Mucosa of descending colon (tissue), 3 donors: Measurements from ENCODE around the gene ZNF385D. TPM values are rescaled to one million over a fixed set of nuclear protein-coding genes. Genes with fewer than 3 reads are reported as not detected.

Experiments used
- ATAC-seq: fragments of 200-7000 bp; cut with Tn5 transposase; one replicate; pipeline ENCODE4 v1.9.1; 2020; ENCODE audit warnings: mild to moderate bottlenecking, moderate library complexity
- DNase-seq, 3 donors: peaks; one replicate each; pipeline ENCODE4 v3.0.0-alpha.2; 2020
- H3K36me3 ChIP-seq: fragments of 200-600 bp; one replicate; pipeline ENCODE4 v1.8.0; 2021; ENCODE audit warnings: low read depth, mild to moderate bottlenecking
- H3K4me1 ChIP-seq: fragments of 200-600 bp; one replicate; pipeline ENCODE4 v1.8.0; 2021; ENCODE audit warnings: low read depth, mild to moderate bottlenecking
- H3K4me3 ChIP-seq: fragments of 200-600 bp; one replicate; pipeline ENCODE4 v1.8.0; 2021; ENCODE audit warnings: mild to moderate bottlenecking
- H3K9me3 ChIP-seq: fragments of 200-600 bp; one replicate; pipeline ENCODE4 v1.8.0; 2021; ENCODE audit warnings: mild to moderate bottlenecking
- intact Hi-C, 2 donors: fragments of 100-400 bp; cut with DNase I in 1 of 2; cut with micrococcal nuclease in 1 of 2; formaldehyde crosslinking; loops; one replicate each; pipeline versions ENCODE4 v1.11.0 to v1.11.1; 2022; cut with DNase I, micrococcal nuclease
- total RNA-seq, 3 donors: library from RNA; stranded (reverse); fragmentation: NEBNext Ultra II Directional in 2 of 3; extraction: Animal tissue kit (Norgen Biotek cat#: 25700) in 2 of 3; gene quantifications; one replicate each; pipeline versions ENCODE4 v1.2.1 to v1.2.4, GENCODE V29; 2021 to 2023
- TF ChIP-seq, protein P1 (sequence below): fragments of 200-600 bp; IDR thresholded peaks from one replicate; pipeline ENCODE4 v1.8.0; 2022; ENCODE audit warnings: antibody characterized with exemption, mild to moderate bottlenecking
- donor health status: DM: no; HTN: no; CAD: no; lungs with moderate emphysema.
- donor health status: DM: no; HTN: no; CAD: no.
- donor health status: DM: no; HTN: yes; CAD: no.

The ZNF385D gene
- total RNA-seq, 3 donors from 2014 or later: 1.9 to 3.1 (median 2.8) TPM

DNA sequence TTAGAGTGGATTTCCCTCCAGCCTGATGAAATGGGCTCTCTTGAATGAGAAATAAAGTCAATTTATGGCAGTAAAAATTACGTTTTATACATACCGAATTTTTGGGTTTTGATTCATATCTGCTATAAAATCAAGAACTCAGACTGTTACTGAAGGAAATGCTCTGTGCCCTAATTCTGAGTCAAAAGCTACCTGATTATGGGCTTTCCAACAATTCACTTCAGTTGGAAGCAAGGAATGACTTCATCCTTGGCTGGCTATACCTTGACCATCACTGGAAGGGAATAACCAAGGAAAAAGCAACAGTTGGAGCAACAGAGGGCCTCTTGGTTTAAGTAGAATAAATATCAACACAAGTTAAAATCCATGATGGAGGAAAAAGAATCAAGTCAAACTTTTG, 88.6 kb downstream of the ZNF385D start:
- intact Hi-C loops: no loop called here
- TF ChIP-seq, protein P1, sequence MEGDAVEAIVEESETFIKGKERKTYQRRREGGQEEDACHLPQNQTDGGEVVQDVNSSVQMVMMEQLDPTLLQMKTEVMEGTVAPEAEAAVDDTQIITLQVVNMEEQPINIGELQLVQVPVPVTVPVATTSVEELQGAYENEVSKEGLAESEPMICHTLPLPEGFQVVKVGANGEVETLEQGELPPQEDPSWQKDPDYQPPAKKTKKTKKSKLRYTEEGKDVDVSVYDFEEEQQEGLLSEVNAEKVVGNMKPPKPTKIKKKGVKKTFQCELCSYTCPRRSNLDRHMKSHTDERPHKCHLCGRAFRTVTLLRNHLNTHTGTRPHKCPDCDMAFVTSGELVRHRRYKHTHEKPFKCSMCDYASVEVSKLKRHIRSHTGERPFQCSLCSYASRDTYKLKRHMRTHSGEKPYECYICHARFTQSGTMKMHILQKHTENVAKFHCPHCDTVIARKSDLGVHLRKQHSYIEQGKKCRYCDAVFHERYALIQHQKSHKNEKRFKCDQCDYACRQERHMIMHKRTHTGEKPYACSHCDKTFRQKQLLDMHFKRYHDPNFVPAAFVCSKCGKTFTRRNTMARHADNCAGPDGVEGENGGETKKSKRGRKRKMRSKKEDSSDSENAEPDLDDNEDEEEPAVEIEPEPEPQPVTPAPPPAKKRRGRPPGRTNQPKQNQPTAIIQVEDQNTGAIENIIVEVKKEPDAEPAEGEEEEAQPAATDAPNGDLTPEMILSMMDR: no peak

DNA sequence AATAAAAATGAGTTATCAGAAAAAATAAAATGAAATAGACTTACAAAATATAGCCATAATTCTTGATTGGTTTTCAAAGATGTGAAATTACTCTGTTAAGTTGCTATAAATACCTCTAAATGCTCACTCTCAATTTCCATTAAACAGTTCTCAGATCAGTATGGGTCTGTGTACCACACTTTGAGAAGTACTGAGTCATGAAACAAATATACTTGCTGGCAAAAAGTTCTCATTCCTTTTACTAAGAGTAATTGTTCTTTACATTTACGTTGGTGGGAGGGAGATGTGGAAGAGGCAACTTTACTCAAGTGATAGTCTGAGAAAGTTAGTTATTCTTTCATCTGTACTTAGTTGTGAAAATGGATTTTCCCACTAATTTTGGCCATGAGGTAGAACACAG, 96.3 kb downstream of the ZNF385D start:
- Histone ChIP-seq H3K9me3 (no peaks in the 10 kb centered on the region), H3K4me1 (no peaks in the 10 kb centered on the region), H3K4me3 (no peak overlapping the region), H3K36me3 (no peaks in the 10 kb centered on the region)
- ATAC-seq (no peak), DNase-seq (no peak)
- TF ChIP-seq, protein P1: no peak
- intact Hi-C loops: no loop called here

More for the DNA sequence above, 88.6 kb downstream of the ZNF385D start:
- ATAC-seq: no peak
- no peaks in the 10 kb centered on the region for H3K9me3 ChIP-seq
- H3K4me3 ChIP-seq: no peak overlapping the region
- no peak for DNase-seq
- H3K4me1 ChIP-seq: no peaks in the 10 kb centered on the region
- H3K36me3 ChIP-seq: no peaks in the 10 kb centered on the region

DNA sequence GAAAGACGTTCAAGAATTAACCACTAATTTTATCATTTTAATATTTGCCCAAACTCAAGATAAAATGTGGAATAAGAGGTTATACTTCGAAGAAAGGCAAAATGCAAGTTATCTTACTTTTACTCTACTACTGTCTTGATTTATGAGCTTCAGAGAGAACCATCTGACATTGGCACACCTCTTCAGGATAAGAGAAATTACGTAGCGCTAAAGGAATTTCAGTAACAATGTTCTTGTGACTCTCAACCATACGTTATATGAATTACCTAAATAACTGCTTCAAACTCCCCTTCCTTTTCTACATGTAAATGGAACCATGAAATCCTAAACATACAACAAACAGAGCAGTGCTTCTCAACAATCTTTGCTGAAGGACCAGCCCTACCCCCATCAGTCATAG, 96.8 kb downstream of the ZNF385D start:
- Histone ChIP-seq H3K4me1 (no peaks in the 10 kb centered on the region), H3K4me3 (no peak overlapping the region), H3K9me3 (no peaks in the 10 kb centered on the region), H3K36me3 (no peaks in the 10 kb centered on the region)
- TF ChIP-seq, protein P1: no peak
- ATAC-seq: no peak
- no peak for DNase-seq
- intact Hi-C loops: no loop called here

DNA sequence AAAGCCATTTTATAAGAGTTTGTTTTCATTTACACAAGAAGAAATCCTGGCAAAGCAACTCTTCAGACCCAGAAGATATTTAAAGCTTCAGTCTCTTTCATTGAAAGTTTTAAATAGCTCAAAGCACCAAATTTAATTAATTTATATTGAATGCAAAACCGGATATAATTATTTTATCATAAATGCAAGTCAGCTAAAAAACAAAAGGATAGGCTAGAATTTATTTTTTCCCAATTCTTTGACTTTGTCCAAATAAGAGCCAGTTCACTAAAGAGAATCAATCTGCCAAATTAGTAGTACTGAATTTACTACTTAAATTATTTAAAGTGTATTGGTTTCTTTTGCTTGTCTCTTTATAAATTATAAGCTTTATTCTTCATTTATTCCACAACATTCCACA, 101.5 kb downstream of the ZNF385D start:
- Histone ChIP-seq H3K4me3 (no peak overlapping the region), H3K9me3 (no peaks in the 10 kb centered on the region), H3K36me3 (no peaks in the 10 kb centered on the region), H3K4me1 (no peaks in the 10 kb centered on the region)
- intact Hi-C loops: no loop called here
- DNase-seq: no peak
- no peak for ATAC-seq
- TF ChIP-seq, protein P1: no peak

DNA sequence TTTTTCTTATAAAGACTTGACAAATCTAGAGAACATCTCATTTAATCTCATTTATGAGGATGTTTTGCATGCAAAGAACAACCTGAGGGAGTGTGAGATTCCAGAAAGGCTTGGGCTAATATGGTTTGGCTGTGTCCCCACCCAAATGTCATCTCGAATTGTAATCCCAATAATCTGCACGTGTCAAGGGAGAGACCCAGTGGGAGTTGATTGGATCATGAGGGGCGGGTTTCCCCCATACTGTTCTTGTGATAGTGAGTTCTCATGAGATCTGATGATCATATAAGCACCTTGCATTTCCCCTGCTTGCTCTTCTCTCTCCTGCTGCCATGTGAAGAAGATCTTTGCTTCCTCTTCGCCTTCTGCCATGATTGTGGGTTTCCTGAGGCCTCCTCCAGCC, 103.0 kb downstream of the ZNF385D start:
- no peak for DNase-seq
- intact Hi-C loops: no loop called here
- Histone ChIP-seq H3K9me3 (no peaks in the 10 kb centered on the region), H3K4me3 (no peak overlapping the region), H3K4me1 (no peaks in the 10 kb centered on the region), H3K36me3 (no peaks in the 10 kb centered on the region)
- ATAC-seq: no peak
- TF ChIP-seq, protein P1: no peak
